SK-N-DZ (cell line): ENCODE results near the gene TMEM130.
"Not testable (repeated sequence)": the region's sequence is repeated elsewhere in the genome, so short reads cannot be mapped to it uniquely, and the experiment has no call there.

ENCODE experiments used
- DNase-seq: peaks from one replicate; pipeline ENCODE4 v3.0.0-alpha.2; 2015; ENCODE audit warnings: low spot score

The TMEM130 gene

GRCh38 chr7:98877692-98878364, 8.0 kb upstream of the TMEM130 start:
- no peak for DNase-seq

- DNase-seq: no peak
Observed at GRCh38 chr7:98877146-98877545, 7.3 kb upstream of the TMEM130 start.

GRCh38 chr7:98875501-98875900, 5.7 kb upstream of the TMEM130 start:
- DNase-seq: no peak

GRCh38 chr7:98874942-98875341, 5.1 kb upstream of the TMEM130 start:
- DNase-seq: no peak

- not testable (repeated sequence) for DNase-seq
Observed at GRCh38 chr7:98873610-98874009, 3.8 kb upstream of the TMEM130 start.

- DNase-seq: peak; percentile 61
Observed at GRCh38 chr7:98872328-98872924, 2.6 kb upstream of the TMEM130 start.

- peak; percentile 67 for DNase-seq
Observed at GRCh38 chr7:98870807-98871491, 1.1 kb upstream of the TMEM130 start.

GRCh38 chr7:98870121-98870651, 372 bp upstream of the TMEM130 start:
- peak; percentile 80 for DNase-seq

GRCh38 chr7:98869027-98869596, 702 bp downstream of the TMEM130 start:
- DNase-seq: no peak

- no peak for DNase-seq
Observed at GRCh38 chr7:98868450-98868849, 1.4 kb downstream of the TMEM130 start.

GRCh38 chr7:98866765-98867164, 3.0 kb downstream of the TMEM130 start:
- DNase-seq: no peak

GRCh38 chr7:98866351-98866750, 3.5 kb downstream of the TMEM130 start:
- DNase-seq: no peak

- no peak for DNase-seq
Observed at GRCh38 chr7:98864731-98865453, 4.9 kb downstream of the TMEM130 start.

GRCh38 chr7:98863601-98864000, 6.2 kb downstream of the TMEM130 start:
- no peak for DNase-seq

- no peak for DNase-seq
Observed at GRCh38 chr7:98862716-98863420, 6.9 kb downstream of the TMEM130 start.

GRCh38 chr7:98862203-98862602, 7.6 kb downstream of the TMEM130 start:
- DNase-seq: no peak

GRCh38 chr7:98860071-98860470, 9.7 kb downstream of the TMEM130 start:
- DNase-seq: no peak

- no peak for DNase-seq
Observed at GRCh38 chr7:98855610-98856422, 14.0 kb downstream of the TMEM130 start.

- no peak for DNase-seq
Observed at GRCh38 chr7:98852826-98853225, 17.0 kb downstream of the TMEM130 start.

- no peak for DNase-seq
Observed at GRCh38 chr7:98848918-98849317, 20.9 kb downstream of the TMEM130 start.
